ENCODE measurements around the gene SPEG. TPM values are rescaled to one million over a fixed set of nuclear protein-coding genes. Genes with fewer than 3 reads are reported as not detected.

Gene SPEG
- total RNA-seq, 3 donors from 2014 or later: 0.74 to 2.1 (median 0.79) TPM

- Mint-ChIP-seq H3K27me3 (ENCODE audit: low read depth) (peaks cover 28% of the 10 kb centered on the region), H3K9me3 (no peaks in the 10 kb centered on the region), H3K36me3 (ENCODE audit: insufficient read depth) (no peaks in the 10 kb centered on the region), H3K4me1 (ENCODE audit: low read depth) (peaks cover 14% of the 10 kb centered on the region), H3K4me3 (no peak overlapping the region)
- no peak for DNase-seq
- no peak for ATAC-seq
These were observed 4.9 kb downstream of the SPEG start for GRCh38 chr2:219439506-219439905.

GRCh38 chr2:219440388-219441256 is 6.0 kb downstream of the SPEG start:
- ATAC-seq: peak; percentile 21 to 27
- no peaks in the 10 kb centered on the region for H3K36me3 Mint-ChIP-seq (ENCODE audit: insufficient read depth)
- DNase-seq: no peak
- H3K27me3 Mint-ChIP-seq (ENCODE audit: low read depth): peaks cover 24% of the 10 kb centered on the region
- H3K9me3 Mint-ChIP-seq: no peaks in the 10 kb centered on the region
- H3K4me3 Mint-ChIP-seq: peak overlapping the region; percentile 79
- H3K4me1 Mint-ChIP-seq (ENCODE audit: low read depth): peaks cover 14% of the 10 kb centered on the region

GRCh38 chr2:219441451-219442255 is 7.0 kb downstream of the SPEG start:
- H3K4me3 Mint-ChIP-seq: peak overlapping the region; percentile 79
- H3K36me3 Mint-ChIP-seq (ENCODE audit: insufficient read depth): no peaks in the 10 kb centered on the region
- H3K4me1 Mint-ChIP-seq (ENCODE audit: low read depth): peaks cover 14% of the 10 kb centered on the region
- ATAC-seq: peak; percentile 63
- no peaks in the 10 kb centered on the region for H3K9me3 Mint-ChIP-seq
- peaks cover 18% of the 10 kb centered on the region for H3K27me3 Mint-ChIP-seq (ENCODE audit: low read depth)
- DNase-seq: peak; percentile 70

GRCh38 chr2:219442256-219443015 is 7.8 kb downstream of the SPEG start:
- H3K9me3 Mint-ChIP-seq: no peaks in the 10 kb centered on the region
- no peak for DNase-seq
- ATAC-seq: no peak
- peaks cover 14% of the 10 kb centered on the region for H3K4me1 Mint-ChIP-seq (ENCODE audit: low read depth)
- peak overlapping the region; percentile 73 for H3K4me3 Mint-ChIP-seq
- H3K36me3 Mint-ChIP-seq (ENCODE audit: insufficient read depth): no peaks in the 10 kb centered on the region
- H3K27me3 Mint-ChIP-seq (ENCODE audit: low read depth): peaks cover 23% of the 10 kb centered on the region

- no peaks in the 10 kb centered on the region for H3K9me3 Mint-ChIP-seq
- no peaks in the 10 kb centered on the region for H3K36me3 Mint-ChIP-seq (ENCODE audit: insufficient read depth)
- H3K27me3 Mint-ChIP-seq (ENCODE audit: low read depth): peaks cover 26% of the 10 kb centered on the region
- peak overlapping the region; percentile 73 for H3K4me3 Mint-ChIP-seq
- ATAC-seq (no peak), DNase-seq (no peak)
- H3K4me1 Mint-ChIP-seq (ENCODE audit: low read depth): peaks cover 14% of the 10 kb centered on the region
These were observed 8.5 kb downstream of the SPEG start for GRCh38 chr2:219443016-219443696.

GRCh38 chr2:219443697-219444023 is 9.0 kb downstream of the SPEG start:
- Mint-ChIP-seq H3K27me3 (ENCODE audit: low read depth) (peaks cover 26% of the 10 kb centered on the region), H3K9me3 (no peaks in the 10 kb centered on the region), H3K36me3 (ENCODE audit: insufficient read depth) (no peaks in the 10 kb centered on the region), H3K4me1 (ENCODE audit: low read depth) (peaks cover 14% of the 10 kb centered on the region), H3K4me3 (no peak overlapping the region)
- DNase-seq (no peak), ATAC-seq (no peak)

GRCh38 chr2:219444566-219445091 is 10.0 kb downstream of the SPEG start:
- no peaks in the 10 kb centered on the region for H3K36me3 Mint-ChIP-seq (ENCODE audit: insufficient read depth)
- DNase-seq (no peak), ATAC-seq (no peak)
- H3K9me3 Mint-ChIP-seq: no peaks in the 10 kb centered on the region
- peaks cover 31% of the 10 kb centered on the region for H3K27me3 Mint-ChIP-seq (ENCODE audit: low read depth)
- peaks cover 14% of the 10 kb centered on the region for H3K4me1 Mint-ChIP-seq (ENCODE audit: low read depth)
- H3K4me3 Mint-ChIP-seq: no peak overlapping the region

GRCh38 chr2:219445220-219445640 is 10.6 kb downstream of the SPEG start:
- ATAC-seq (no peak), DNase-seq (no peak)
- Mint-ChIP-seq H3K4me3 (no peak overlapping the region), H3K4me1 (ENCODE audit: low read depth) (peaks cover 17% of the 10 kb centered on the region), H3K9me3 (no peaks in the 10 kb centered on the region), H3K36me3 (ENCODE audit: insufficient read depth) (no peaks in the 10 kb centered on the region), H3K27me3 (ENCODE audit: low read depth) (peaks cover 32% of the 10 kb centered on the region)

GRCh38 chr2:219446101-219446504 is 11.5 kb downstream of the SPEG start:
- Mint-ChIP-seq H3K36me3 (ENCODE audit: insufficient read depth) (no peaks in the 10 kb centered on the region), H3K9me3 (no peaks in the 10 kb centered on the region), H3K4me1 (ENCODE audit: low read depth) (peaks cover 12% of the 10 kb centered on the region), H3K4me3 (no peak overlapping the region), H3K27me3 (ENCODE audit: low read depth) (peaks cover 31% of the 10 kb centered on the region)
- DNase-seq: no peak
- no peak for ATAC-seq

- H3K36me3 Mint-ChIP-seq (ENCODE audit: insufficient read depth): no peaks in the 10 kb centered on the region
- peaks cover 9% of the 10 kb centered on the region for H3K4me1 Mint-ChIP-seq (ENCODE audit: low read depth)
- H3K27me3 Mint-ChIP-seq (ENCODE audit: low read depth): peaks cover 31% of the 10 kb centered on the region
- DNase-seq (no peak), ATAC-seq (no peak)
- no peak overlapping the region for H3K4me3 Mint-ChIP-seq
- no peaks in the 10 kb centered on the region for H3K9me3 Mint-ChIP-seq
These were observed 12.0 kb downstream of the SPEG start for GRCh38 chr2:219446689-219447088.

- Mint-ChIP-seq H3K4me1 (ENCODE audit: low read depth) (peaks cover 9% of the 10 kb centered on the region), H3K9me3 (no peaks in the 10 kb centered on the region), H3K27me3 (ENCODE audit: low read depth) (peaks cover 31% of the 10 kb centered on the region), H3K4me3 (no peak overlapping the region), H3K36me3 (ENCODE audit: insufficient read depth) (no peaks in the 10 kb centered on the region)
- no peak for ATAC-seq
- no peak for DNase-seq
These were observed 12.8 kb downstream of the SPEG start for GRCh38 chr2:219447242-219448098.

- ATAC-seq (peak; percentile 53 to 56), DNase-seq (no peak)
- Mint-ChIP-seq H3K4me3 (no peak overlapping the region), H3K4me1 (ENCODE audit: low read depth) (peaks cover 2% of the 10 kb centered on the region), H3K36me3 (ENCODE audit: insufficient read depth) (no peaks in the 10 kb centered on the region), H3K27me3 (ENCODE audit: low read depth) (peaks cover 30% of the 10 kb centered on the region), H3K9me3 (no peaks in the 10 kb centered on the region)
These were observed 13.6 kb downstream of the SPEG start for GRCh38 chr2:219448099-219448775.
